ENCODE data around the gene ELOVL5.

- TF ChIP-seq CTCF (IDR thresholded peaks at IDR 0.05; ENCODE audit: low read length) (no peak), EZH2 (optimal IDR thresholded peaks at IDR 0.05; ENCODE audit: low read depth, low read length) (no peak), EZH2phosphoT487 (IDR thresholded peaks at IDR 0.05; ENCODE audit: low read length) (no peak)
Measured at GRCh38 chr6:53316142-53316541, 32.6 kb downstream of the ELOVL5 start.

All from MM.1S (cell line).